ENCODE results near the gene FABP7. TPM values are rescaled to one million over a fixed set of nuclear protein-coding genes. Genes with fewer than 3 reads are reported as not detected.
A peak's percentile ranks its signal among the peaks of the same experiment; 100 is the strongest.

FABP7 gene
- total RNA-seq, 4 donors from 2014 or later: not detected

- H3K4me3 ChIP-seq: no peak overlapping the region
- 95 to 96% methylated on average over 2 of the region's 2 CpGs for WGBS, 2 donors
These were observed 11.8 kb downstream of the FABP7 start for GRCh38 chr6:122791310-122791679.

GRCh38 chr6:122792766-122793165 lies 13.2 kb downstream of the FABP7 start:
- no peak for DNase-seq (ENCODE audit: low spot score in 2 of 2)
- Histone ChIP-seq H3K4me1 (peaks cover 0 to 19% (median 12%) of the 10 kb centered on the region in 4 donors), H3K9me3 (no peaks in the 10 kb centered on the region), H3K36me3 (peaks cover 0 to 6% (median 0%) of the 10 kb centered on the region in 3 donors), H3K27me3 (no peaks in the 10 kb centered on the region), H3K4me3 (no peak overlapping the region), H3K27ac (no peak overlapping the region)
- TF ChIP-seq EP300 (IDR thresholded peaks at IDR 0.05) (no peak), POLR2A (IDR thresholded peaks at IDR 0.05) (no peak), CTCF (IDR thresholded peaks at IDR 0.05) (no peak)
- WGBS, 2 donors: 83 to 94% methylated on average over 2 of the region's 2 CpGs

More at GRCh38 chr6:122791310-122791679, 11.8 kb downstream of the FABP7 start:
- no peaks in the 10 kb centered on the region for H3K36me3 ChIP-seq
- H3K27ac ChIP-seq: peak overlapping the region in 3 of 4 donors; percentile 89 to 98 (median 90)
- H3K9me3 ChIP-seq: no peaks in the 10 kb centered on the region
- no peak for DNase-seq (ENCODE audit: low spot score in 2 of 2)
- peaks cover 0 to 19% (median 12%) of the 10 kb centered on the region in 4 donors for H3K4me1 ChIP-seq
- H3K27me3 ChIP-seq: no peaks in the 10 kb centered on the region
- TF ChIP-seq CTCF (IDR thresholded peaks at IDR 0.05) (no peak), POLR2A (IDR thresholded peaks at IDR 0.05) (no peak), EP300 (IDR thresholded peaks at IDR 0.05) (no peak)

- no peak for DNase-seq (ENCODE audit: low spot score in 2 of 2)
- Histone ChIP-seq H3K27me3 (no peaks in the 10 kb centered on the region), H3K4me3 (no peak overlapping the region), H3K27ac (no peak overlapping the region), H3K4me1 (no peaks in the 10 kb centered on the region), H3K9me3 (no peaks in the 10 kb centered on the region), H3K36me3 (peaks cover 0 to 18% (median 0%) of the 10 kb centered on the region in 3 donors)
- no peak for TF ChIP-seq EP300 (IDR thresholded peaks at IDR 0.05)
- TF ChIP-seq CTCF (IDR thresholded peaks at IDR 0.05): no peak
- no peak for TF ChIP-seq POLR2A (IDR thresholded peaks at IDR 0.05)
- WGBS, 2 donors: 89 to 94% methylated on average over 3 of the region's 3 CpGs
These were observed 18.0 kb downstream of the FABP7 start for GRCh38 chr6:122797537-122797936.

- no peaks in the 10 kb centered on the region for H3K27me3 ChIP-seq
- no peak for DNase-seq (ENCODE audit: low spot score in 2 of 2)
- peaks cover 0 to 18% (median 0%) of the 10 kb centered on the region in 3 donors for H3K36me3 ChIP-seq
- TF ChIP-seq CTCF (IDR thresholded peaks at IDR 0.05) (no peak), EP300 (IDR thresholded peaks at IDR 0.05) (no peak), POLR2A (IDR thresholded peaks at IDR 0.05) (no peak)
- WGBS, 2 donors: 76 to 79% methylated on average over 6 of the region's 6 CpGs
- no peak overlapping the region for H3K4me3 ChIP-seq
- no peaks in the 10 kb centered on the region for H3K4me1 ChIP-seq
- H3K27ac ChIP-seq: no peak overlapping the region
- no peaks in the 10 kb centered on the region for H3K9me3 ChIP-seq
These were observed 18.7 kb downstream of the FABP7 start for GRCh38 chr6:122798099-122798641.

GRCh38 chr6:122799140-122799745 lies 19.7 kb downstream of the FABP7 start:
- peaks cover 0 to 24% (median 0%) of the 10 kb centered on the region in 3 donors for H3K36me3 ChIP-seq
- WGBS, 2 donors: 93 to 94% methylated on average over 4 of the region's 4 CpGs
- no peak overlapping the region for H3K4me3 ChIP-seq
- no peak for TF ChIP-seq CTCF (IDR thresholded peaks at IDR 0.05)
- TF ChIP-seq EP300 (IDR thresholded peaks at IDR 0.05): no peak
- no peak for TF ChIP-seq POLR2A (IDR thresholded peaks at IDR 0.05)
- no peaks in the 10 kb centered on the region for H3K4me1 ChIP-seq
- no peak for DNase-seq (ENCODE audit: low spot score in 2 of 2)
- no peak overlapping the region for H3K27ac ChIP-seq
- no peaks in the 10 kb centered on the region for H3K27me3 ChIP-seq
- no peaks in the 10 kb centered on the region for H3K9me3 ChIP-seq

All from tibial nerve (tissue), 4 donors.